Chondrocyte (in vitro differentiated cells): ENCODE measurements around the gene FBXO46. TPM values are rescaled to one million over a fixed set of nuclear protein-coding genes. Genes with fewer than 3 reads are reported as not detected.
A peak's percentile ranks its signal among the peaks of the same experiment; 100 is the strongest.

ENCODE experiments used
- DNase-seq: peaks from one replicate; pipeline ENCODE4 v3.0.0; 2021; ENCODE audit warnings: mixed read lengths, low spot score
- H3K27ac Mint-ChIP-seq: one replicate; pipeline ENCODE4 v1.8.0; 2021; ENCODE audit warnings: mild to moderate bottlenecking, moderate library complexity, mixed read lengths; ENCODE audit not compliant: unreplicated experiment
- H3K27me3 Mint-ChIP-seq: 2 replicates; pipeline ENCODE4 v1.8.0; 2021; ENCODE audit warnings: low read depth, mixed read lengths
- H3K36me3 Mint-ChIP-seq: 2 replicates; pipeline ENCODE4 v1.8.0; 2021; ENCODE audit warnings: low read depth, mixed read lengths
- H3K4me1 Mint-ChIP-seq: 2 replicates; pipeline ENCODE4 v1.8.0; 2021; ENCODE audit warnings: low read depth, mild to moderate bottlenecking, mixed read lengths
- H3K4me3 Mint-ChIP-seq: one replicate; pipeline ENCODE4 v1.8.0; 2021; ENCODE audit warnings: mild to moderate bottlenecking, moderate library complexity, mixed read lengths; ENCODE audit not compliant: unreplicated experiment
- H3K9me3 Mint-ChIP-seq: 2 replicates; pipeline ENCODE4 v1.8.0; 2021; ENCODE audit warnings: low read depth, mixed read lengths
- CTCF ChIP-seq: fragments of 200-600 bp; sonication (generic); IDR thresholded peaks from 2 replicates; pipeline ENCODE4 v1.5.0; 2021; ENCODE audit warnings: antibody characterized with exemption, mild to moderate bottlenecking, moderate library complexity
- total RNA-seq: library from RNA; stranded (reverse); gene quantifications from 3 replicates; pipeline ENCODE4 v1.2.1, GENCODE V29; 2021

FBXO46 gene
- total RNA-seq, 1 donor from 2014 or later = 14.8 TPM

GRCh38 chr19:45771311-45771933, 40.7 kb upstream of the FBXO46 start:
- peaks cover 19% of the 10 kb centered on the region for H3K4me1 Mint-ChIP-seq
- peak overlapping the region; percentile 95 for H3K4me3 Mint-ChIP-seq
- no peaks in the 10 kb centered on the region for H3K27me3 Mint-ChIP-seq
- H3K9me3 Mint-ChIP-seq = no peaks in the 10 kb centered on the region
- no peak for DNase-seq
- peak overlapping the region; percentile 95 for H3K27ac Mint-ChIP-seq
- H3K36me3 Mint-ChIP-seq = peaks cover 6% of the 10 kb centered on the region
- TF ChIP-seq CTCF = no peak

GRCh38 chr19:45770192-45771101, 39.8 kb upstream of the FBXO46 start:
- TF ChIP-seq CTCF = peak; percentile 99
- H3K9me3 Mint-ChIP-seq = no peaks in the 10 kb centered on the region
- peaks cover 26% of the 10 kb centered on the region for H3K4me1 Mint-ChIP-seq
- DNase-seq = peak; percentile 99
- H3K36me3 Mint-ChIP-seq = peaks cover 6% of the 10 kb centered on the region
- H3K27me3 Mint-ChIP-seq = no peaks in the 10 kb centered on the region
- peak overlapping the region; percentile 95 for H3K4me3 Mint-ChIP-seq
- H3K27ac Mint-ChIP-seq = peak overlapping the region; percentile 95

- no peak for DNase-seq
- peak overlapping the region; percentile 95 for H3K27ac Mint-ChIP-seq
Observed at GRCh38 chr19:45769821-45770191, 39.1 kb upstream of the FBXO46 start.

GRCh38 chr19:45768984-45769782, 38.5 kb upstream of the FBXO46 start, which contains the start of gene SIX5:
TSS of gene SIX5 (minus strand) at chr19:45769252. CDS start at chr19:45768844, 408 bp downstream.
- peak; percentile 98 for DNase-seq
- TF ChIP-seq CTCF = no peak
- peak within 1 kb of the TSS; percentile 95 for H3K4me3 Mint-ChIP-seq
- no peaks in the 10 kb centered on the region for H3K9me3 Mint-ChIP-seq
- no peaks in the 10 kb centered on the region for H3K27me3 Mint-ChIP-seq
- peak within 1 kb of the TSS; percentile 99 for H3K27ac Mint-ChIP-seq
- H3K36me3 Mint-ChIP-seq = peaks cover 3% of the 10 kb centered on the region
- peaks cover 37% of the 10 kb centered on the region for H3K4me1 Mint-ChIP-seq

More at GRCh38 chr19:45769821-45770191, 39.1 kb upstream of the FBXO46 start:
- Mint-ChIP-seq H3K4me1 (peaks cover 31% of the 10 kb centered on the region), H3K36me3 (peaks cover 3% of the 10 kb centered on the region), H3K27me3 (no peaks in the 10 kb centered on the region), H3K9me3 (no peaks in the 10 kb centered on the region), H3K4me3 (peak overlapping the region; percentile 95)
- no peak for TF ChIP-seq CTCF

- H3K4me1 Mint-ChIP-seq = peaks cover 37% of the 10 kb centered on the region
- H3K27ac Mint-ChIP-seq = peak overlapping the region; percentile 99
- H3K27me3 Mint-ChIP-seq = no peaks in the 10 kb centered on the region
- TF ChIP-seq CTCF = no peak
- no peaks in the 10 kb centered on the region for H3K9me3 Mint-ChIP-seq
- peak overlapping the region; percentile 95 for H3K4me3 Mint-ChIP-seq
- peaks cover 3% of the 10 kb centered on the region for H3K36me3 Mint-ChIP-seq
- no peak for DNase-seq
Observed at GRCh38 chr19:45768655-45768983, 37.9 kb upstream of the FBXO46 start.
